ENCODE measurements around the gene THSD4.

THSD4 gene

GRCh38 chr15:71271327-71271726 is 156.1 kb downstream of the THSD4 start:
- no peak for DNase-seq

- no peak for DNase-seq
These were observed 157.7 kb downstream of the THSD4 start for GRCh38 chr15:71272932-71273331.

GRCh38 chr15:71273731-71274447 is 158.6 kb downstream of the THSD4 start:
- DNase-seq: no peak

- DNase-seq: no peak
These were observed 159.2 kb downstream of the THSD4 start for GRCh38 chr15:71274448-71274798.

- no peak for DNase-seq
These were observed 159.8 kb downstream of the THSD4 start for GRCh38 chr15:71275098-71275497.

GRCh38 chr15:71275566-71276335 is 160.5 kb downstream of the THSD4 start:
- DNase-seq: no peak

GRCh38 chr15:71276336-71276665 is 161.0 kb downstream of the THSD4 start:
- no peak for DNase-seq

GRCh38 chr15:71278989-71279756 is 163.9 kb downstream of the THSD4 start:
- DNase-seq: no peak

- no peak for DNase-seq
These were observed 164.5 kb downstream of the THSD4 start for GRCh38 chr15:71279757-71280141.

- no peak for DNase-seq
These were observed 164.9 kb downstream of the THSD4 start for GRCh38 chr15:71280206-71280605.

- no peak for DNase-seq
These were observed 166.0 kb downstream of the THSD4 start for GRCh38 chr15:71281256-71281655.

GRCh38 chr15:71282076-71282475 is 166.8 kb downstream of the THSD4 start:
- DNase-seq: no peak

GRCh38 chr15:71288348-71288955 is 173.2 kb downstream of the THSD4 start:
- DNase-seq: no peak

GRCh38 chr15:71290002-71290401 is 174.7 kb downstream of the THSD4 start:
- no peak for DNase-seq

GRCh38 chr15:71290881-71291635 is 175.8 kb downstream of the THSD4 start:
- no peak for DNase-seq

GRCh38 chr15:71291723-71292122 is 176.5 kb downstream of the THSD4 start:
- DNase-seq: no peak

- no peak for DNase-seq
These were observed 178.5 kb downstream of the THSD4 start for GRCh38 chr15:71293723-71294122.

- DNase-seq: no peak
These were observed 179.1 kb downstream of the THSD4 start for GRCh38 chr15:71294251-71294910.

GRCh38 chr15:71294911-71295602 is 179.8 kb downstream of the THSD4 start:
- no peak for DNase-seq

GRCh38 chr15:71295603-71296314 is 180.5 kb downstream of the THSD4 start:
- no peak for DNase-seq

GRCh38 chr15:71296315-71296679 is 181.0 kb downstream of the THSD4 start:
- no peak for DNase-seq

Data from cerebellar nuclear complex (tissue), 1 donor.